Measurements from ENCODE around the gene PDK2.

DNA sequence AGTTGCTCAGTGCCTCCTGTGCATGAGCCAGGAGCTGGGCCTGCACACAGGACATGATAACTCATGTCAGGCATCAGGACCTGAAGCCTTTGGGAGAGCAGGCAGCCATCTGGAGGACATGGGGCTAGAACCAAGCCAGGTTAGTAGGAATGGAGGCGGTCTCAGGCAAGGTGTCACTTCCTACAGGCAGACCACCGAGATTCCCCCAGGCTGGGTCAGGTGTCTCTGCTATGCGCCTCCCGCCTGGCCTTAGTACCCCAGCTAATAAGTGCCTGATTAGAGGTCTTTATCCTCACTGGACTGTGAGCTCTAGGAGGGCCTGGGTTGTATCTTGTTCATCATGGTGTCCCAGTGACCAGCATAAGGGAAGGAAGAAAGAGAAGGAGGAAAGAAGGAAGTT lies 19.2 kb downstream of the PDK2 start:
- TF ChIP-seq EZH2phosphoT487 (IDR thresholded peaks at IDR 0.05; ENCODE audit: insufficient read depth, low read depth), result no peak
- no peak for TF ChIP-seq EZH2 (IDR thresholded peaks at IDR 0.05; ENCODE audit: insufficient read depth, poor library complexity, severe bottlenecking)

All from GM23248 (cell line).